Thoracic aorta (tissue), 2 donors: Measurements from ENCODE around the gene CCDC148. TPM values are rescaled to one million over a fixed set of nuclear protein-coding genes. Genes with fewer than 3 reads are reported as not detected.

Experiments used
- ATAC-seq: fragments of 150-250 bp; one replicate; pipeline ENCODE4 v1.8.0; 2017; ENCODE audit warnings: low read depth; ENCODE audit not compliant: insufficient number of reproducible peaks, low FRiP score
- DNase-seq: peaks from one replicate; pipeline ENCODE4 v3.0.0-alpha.2; 2020; ENCODE audit warnings: low spot score
- H3K27ac ChIP-seq, 2 donors: fragments of 200-600 bp; sonication (generic); 1 replicate in 1 of 2; 2 replicates in 1 of 2; pipeline ENCODE4 v1.5.1; 2016; ENCODE audit warnings: mild to moderate bottlenecking in 2 of 2, moderate library complexity in 2 of 2
- H3K27me3 ChIP-seq: fragments of 200-600 bp; sonication (generic); replicated peaks from 2 replicates; pipeline ENCODE4 v1.6.0; 2016; ENCODE audit warnings: mild to moderate bottlenecking; ENCODE audit not compliant: insufficient read depth
- H3K36me3 ChIP-seq: fragments of 200-600 bp; sonication (generic); one replicate; pipeline ENCODE4 v1.5.1; 2016
- H3K4me1 ChIP-seq, 2 donors: fragments of 200-600 bp; sonication (generic); 1 replicate in 1 of 2; 2 replicates in 1 of 2; pipeline versions ENCODE4 v1.5.1 to v1.6.0; 2016; ENCODE audit warnings: low read depth in 2 of 2, mild to moderate bottlenecking in 1 of 2; ENCODE audit not compliant: control insufficient read depth in 1 of 2
- H3K4me3 ChIP-seq: fragments of 200-600 bp; sonication (generic); 2 replicates; pipeline ENCODE4 v1.5.1; 2016; ENCODE audit warnings: mild to moderate bottlenecking
- H3K9me3 ChIP-seq: fragments of 200-600 bp; sonication (generic); 2 replicates; pipeline ENCODE4 v1.5.1; 2016
- total RNA-seq, 2 donors: library from RNA; depleted of rRNA; stranded (reverse); fragments of >200 nt; gene quantifications; one replicate each; pipeline versions ENCODE4 v1.1.0 to v1.2.3, GENCODE V29; 2016
- TF ChIP-seq, protein P1 (sequence below): fragments of 200-600 bp; sonication (generic); IDR thresholded peaks from one replicate; pipeline ENCODE4 v1.5.1; 2019; ENCODE audit warnings: antibody characterized with exemption

The CCDC148 gene
- total RNA-seq, 2 donors from 2014 or later: 0.71 TPM; not detected in 1

DNA sequence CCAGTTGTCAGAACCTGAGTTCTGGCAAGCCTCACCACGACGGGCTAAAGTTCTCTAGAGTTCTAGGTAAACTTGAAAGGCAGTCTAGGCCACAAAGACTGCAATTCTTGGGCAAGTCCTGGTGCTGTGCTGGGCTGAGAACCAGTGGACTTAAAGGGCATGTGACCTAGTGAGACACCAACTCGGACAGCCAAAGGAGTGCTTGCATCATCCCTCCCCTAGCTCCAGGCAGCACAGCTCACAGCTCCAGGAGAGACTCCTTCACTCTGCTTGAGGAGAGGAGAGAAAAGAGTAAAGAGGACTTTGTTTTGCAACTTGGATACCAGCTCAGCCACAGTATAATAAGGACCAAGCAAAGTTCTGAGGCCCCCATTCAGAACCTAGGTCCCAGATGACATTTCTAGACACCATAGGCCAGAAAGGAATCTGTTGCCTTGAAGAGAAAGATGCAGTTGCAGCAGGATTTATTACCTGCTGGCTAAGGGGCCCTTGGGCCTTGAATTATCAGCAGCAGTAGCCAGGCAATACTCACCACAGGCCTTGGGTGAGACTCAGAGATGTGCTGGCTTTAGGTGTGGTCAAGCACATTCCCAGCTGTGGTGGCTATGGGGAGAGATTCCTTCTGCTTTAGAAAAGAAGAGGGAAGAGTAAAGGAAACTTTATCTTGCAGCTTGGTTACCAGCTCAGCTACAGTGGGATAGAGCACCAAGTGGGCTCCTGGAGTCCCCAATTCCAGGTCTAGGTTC is 303.1 kb downstream of the CCDC148 start:
- H3K36me3 ChIP-seq: no peaks in the 10 kb centered on the region
- no peaks in the 10 kb centered on the region for H3K9me3 ChIP-seq
- no peaks in the 10 kb centered on the region for H3K4me1 ChIP-seq
- H3K4me3 ChIP-seq: no peak overlapping the region
- DNase-seq: no peak
- H3K27ac ChIP-seq: no peak overlapping the region
- ATAC-seq: no peak
- H3K27me3 ChIP-seq: no peaks in the 10 kb centered on the region
- TF ChIP-seq, protein P1, sequence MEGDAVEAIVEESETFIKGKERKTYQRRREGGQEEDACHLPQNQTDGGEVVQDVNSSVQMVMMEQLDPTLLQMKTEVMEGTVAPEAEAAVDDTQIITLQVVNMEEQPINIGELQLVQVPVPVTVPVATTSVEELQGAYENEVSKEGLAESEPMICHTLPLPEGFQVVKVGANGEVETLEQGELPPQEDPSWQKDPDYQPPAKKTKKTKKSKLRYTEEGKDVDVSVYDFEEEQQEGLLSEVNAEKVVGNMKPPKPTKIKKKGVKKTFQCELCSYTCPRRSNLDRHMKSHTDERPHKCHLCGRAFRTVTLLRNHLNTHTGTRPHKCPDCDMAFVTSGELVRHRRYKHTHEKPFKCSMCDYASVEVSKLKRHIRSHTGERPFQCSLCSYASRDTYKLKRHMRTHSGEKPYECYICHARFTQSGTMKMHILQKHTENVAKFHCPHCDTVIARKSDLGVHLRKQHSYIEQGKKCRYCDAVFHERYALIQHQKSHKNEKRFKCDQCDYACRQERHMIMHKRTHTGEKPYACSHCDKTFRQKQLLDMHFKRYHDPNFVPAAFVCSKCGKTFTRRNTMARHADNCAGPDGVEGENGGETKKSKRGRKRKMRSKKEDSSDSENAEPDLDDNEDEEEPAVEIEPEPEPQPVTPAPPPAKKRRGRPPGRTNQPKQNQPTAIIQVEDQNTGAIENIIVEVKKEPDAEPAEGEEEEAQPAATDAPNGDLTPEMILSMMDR: no peak

DNA sequence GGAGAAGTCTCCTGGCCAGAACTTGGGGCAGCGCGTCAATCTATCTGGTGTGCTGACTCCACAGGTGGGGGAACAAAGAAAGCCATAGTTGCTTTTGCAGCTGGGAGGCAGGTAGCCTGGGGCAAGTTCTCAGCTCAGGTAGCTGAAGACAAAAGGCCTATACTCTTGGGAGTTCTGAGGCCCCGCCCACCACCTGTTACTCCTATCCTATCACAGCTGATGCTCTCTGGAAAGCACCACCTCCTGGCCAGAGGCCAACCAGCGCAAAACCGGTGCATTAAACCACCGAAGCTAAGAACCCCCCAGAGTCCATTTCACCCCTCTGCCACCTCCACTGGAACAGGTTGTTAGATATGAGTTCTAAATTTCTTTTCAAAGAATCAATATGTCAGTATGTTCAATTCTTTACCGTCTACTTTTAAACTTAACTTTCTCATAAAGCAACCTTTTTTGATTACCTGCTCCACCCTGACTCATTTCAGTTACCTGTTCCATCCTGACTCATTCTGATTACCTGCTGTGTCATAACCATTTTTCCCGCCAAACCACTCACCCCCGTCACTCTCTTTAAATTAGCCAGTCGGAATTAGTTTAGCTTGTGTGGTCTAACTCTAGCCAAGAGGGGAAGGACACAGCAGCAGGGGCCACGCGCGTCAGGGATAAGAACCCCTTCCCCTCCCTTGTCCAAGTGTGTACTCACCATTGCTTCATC is 311.5 kb downstream of the CCDC148 start:
- H3K27me3 ChIP-seq: no peaks in the 10 kb centered on the region
- H3K9me3 ChIP-seq: no peaks in the 10 kb centered on the region
- no peak overlapping the region for H3K27ac ChIP-seq
- no peak for ATAC-seq
- TF ChIP-seq, protein P1: no peak
- H3K4me1 ChIP-seq: no peaks in the 10 kb centered on the region
- no peaks in the 10 kb centered on the region for H3K36me3 ChIP-seq
- DNase-seq: no peak
- H3K4me3 ChIP-seq: no peak overlapping the region

DNA sequence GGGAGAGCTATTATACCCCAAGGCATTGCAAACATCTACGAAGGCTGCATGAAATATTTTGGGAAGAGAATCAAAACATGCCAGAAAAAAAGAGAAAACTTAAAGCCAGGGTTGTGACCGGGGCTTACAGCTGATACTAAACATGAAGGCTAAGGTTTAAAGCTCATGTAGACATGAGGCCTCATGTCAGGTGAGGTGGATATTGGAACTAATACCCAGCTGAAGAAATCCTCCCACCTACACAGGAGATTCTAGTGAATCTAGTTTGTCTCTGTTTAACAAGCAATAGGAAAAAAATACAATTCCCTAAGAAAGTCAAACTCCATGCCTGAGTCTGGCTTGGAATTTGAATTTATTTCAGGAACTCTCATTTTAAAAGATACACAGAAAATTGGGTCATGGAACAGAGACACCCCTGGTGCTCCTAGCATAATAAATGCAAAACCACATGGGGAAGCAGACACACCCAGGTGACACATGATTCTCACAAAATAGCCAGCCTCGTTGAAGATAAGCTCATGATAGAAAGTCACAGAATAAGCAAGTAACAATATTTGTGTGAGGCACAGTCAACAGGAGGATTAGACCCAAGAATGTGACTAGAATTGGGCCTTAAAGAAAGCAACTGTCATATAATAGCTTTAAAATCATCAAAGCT is 312.7 kb downstream of the CCDC148 start:
- TF ChIP-seq, protein P1: no peak
- H3K4me1 ChIP-seq: no peaks in the 10 kb centered on the region
- ATAC-seq: no peak

DNA sequence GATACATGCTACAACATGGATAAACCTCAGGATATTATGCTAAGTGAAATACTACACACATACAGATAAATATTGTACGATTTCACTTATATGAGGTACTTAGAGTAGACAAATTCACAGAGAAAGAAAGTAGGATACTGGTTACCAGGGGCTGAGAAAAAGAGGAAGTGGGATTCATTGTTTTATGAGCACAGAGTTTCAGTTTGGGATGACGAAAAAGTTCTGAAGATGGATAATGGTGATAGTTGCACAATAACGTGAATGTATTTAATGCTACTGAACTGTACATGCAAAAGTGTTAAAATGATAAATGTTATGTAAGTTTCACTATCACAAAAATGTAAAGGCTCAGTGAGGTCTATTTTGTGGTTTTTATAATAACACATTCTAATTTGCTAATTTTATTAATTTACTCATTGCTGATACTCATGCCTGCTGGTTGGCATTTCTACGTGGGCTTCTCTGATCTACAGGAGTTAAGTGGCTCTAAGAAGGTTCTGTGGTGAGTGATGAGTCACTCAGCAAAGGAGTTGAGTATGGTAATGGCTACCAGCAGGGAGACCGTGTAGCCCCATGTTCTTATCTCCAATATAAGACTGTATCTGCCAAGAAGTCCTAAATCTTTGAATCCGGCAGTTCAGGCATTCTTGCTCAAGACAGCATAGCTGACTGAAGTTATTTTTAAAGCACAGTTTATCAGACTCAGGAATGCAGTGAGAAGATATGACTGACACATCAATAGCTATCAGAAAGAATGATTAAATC is 313.8 kb downstream of the CCDC148 start:
- DNase-seq (no peak), ATAC-seq (no peak)
- Histone ChIP-seq H3K4me1 (no peaks in the 10 kb centered on the region), H3K27ac (no peak overlapping the region), H3K27me3 (no peaks in the 10 kb centered on the region), H3K9me3 (no peaks in the 10 kb centered on the region), H3K4me3 (no peak overlapping the region), H3K36me3 (no peaks in the 10 kb centered on the region)
- TF ChIP-seq, protein P1: no peak

More for the DNA sequence above, 312.7 kb downstream of the CCDC148 start:
- no peak overlapping the region for H3K4me3 ChIP-seq
- DNase-seq: no peak
- no peaks in the 10 kb centered on the region for H3K9me3 ChIP-seq
- no peaks in the 10 kb centered on the region for H3K36me3 ChIP-seq
- no peak overlapping the region for H3K27ac ChIP-seq
- H3K27me3 ChIP-seq: no peaks in the 10 kb centered on the region
